Left kidney (tissue), 2 donors: ENCODE measurements around the gene EPHB1. TPM values are rescaled to one million over a fixed set of nuclear protein-coding genes. Genes with fewer than 3 reads are reported as not detected.
"Not testable (repeated sequence)": the region's sequence is repeated elsewhere in the genome, so short reads cannot be mapped to it uniquely, and the experiment has no call there.

Experiments used
- DNase-seq: peaks from one replicate; pipeline ENCODE4 v3.0.0-alpha.2; 2013
- polyA plus RNA-seq: library from polyadenylated mRNA; unstranded; fragments of 120-200 nt; gene quantifications from one replicate; pipeline ENCODE4 v1.2.1, GENCODE V29; 2013; ENCODE audit not compliant: insufficient read length

Gene EPHB1
- polyA plus RNA-seq, 1 donor, result 5.9 TPM

GRCh38 chr3:134955874-134956273 lies 160.8 kb downstream of the EPHB1 start:
- DNase-seq, result no peak

GRCh38 chr3:134956395-134956794 lies 161.3 kb downstream of the EPHB1 start:
- no peak for DNase-seq

GRCh38 chr3:134956844-134957243 lies 161.8 kb downstream of the EPHB1 start:
- DNase-seq, result no peak

- DNase-seq, result no peak
Observed at GRCh38 chr3:134959516-134959915, 164.5 kb downstream of the EPHB1 start.

GRCh38 chr3:134964226-134964625 lies 169.2 kb downstream of the EPHB1 start:
- DNase-seq, result no peak

GRCh38 chr3:134965865-134966481 lies 170.9 kb downstream of the EPHB1 start:
- DNase-seq, result no peak

GRCh38 chr3:134970895-134971294 lies 175.8 kb downstream of the EPHB1 start:
- no peak for DNase-seq

- no peak for DNase-seq
Observed at GRCh38 chr3:134971306-134971705, 176.2 kb downstream of the EPHB1 start.

- not testable (repeated sequence) for DNase-seq
Observed at GRCh38 chr3:134971907-134972306, 176.8 kb downstream of the EPHB1 start.

GRCh38 chr3:134972836-134973455 lies 177.9 kb downstream of the EPHB1 start:
- DNase-seq, result no peak

- DNase-seq, result no peak
Observed at GRCh38 chr3:134974624-134975023, 179.6 kb downstream of the EPHB1 start.

- no peak for DNase-seq
Observed at GRCh38 chr3:134976948-134977347, 181.9 kb downstream of the EPHB1 start.

GRCh38 chr3:134978658-134979057 lies 183.6 kb downstream of the EPHB1 start:
- DNase-seq, result no peak

- no peak for DNase-seq
Observed at GRCh38 chr3:134985864-134986715, 191.0 kb downstream of the EPHB1 start.

GRCh38 chr3:134988666-134989065 lies 193.6 kb downstream of the EPHB1 start:
- no peak for DNase-seq

GRCh38 chr3:134991003-134991402 lies 195.9 kb downstream of the EPHB1 start:
- DNase-seq, result no peak

GRCh38 chr3:134991472-134992010 lies 196.5 kb downstream of the EPHB1 start:
- DNase-seq, result no peak

- no peak for DNase-seq
Observed at GRCh38 chr3:134992180-134992579, 197.1 kb downstream of the EPHB1 start.

GRCh38 chr3:134992586-134992985 lies 197.5 kb downstream of the EPHB1 start:
- DNase-seq, result no peak

GRCh38 chr3:134993011-134993410 lies 198.0 kb downstream of the EPHB1 start:
- DNase-seq, result no peak

GRCh38 chr3:134998158-134998557 lies 203.1 kb downstream of the EPHB1 start:
- no peak for DNase-seq

- no peak for DNase-seq
Observed at GRCh38 chr3:134998855-134999254, 203.8 kb downstream of the EPHB1 start.

- no peak for DNase-seq
Observed at GRCh38 chr3:135000465-135000864, 205.4 kb downstream of the EPHB1 start.
